Neuronal stem cell (in vitro differentiated cells): ENCODE measurements around the gene PKNOX2.
A peak's percentile ranks its signal among the peaks of the same experiment; 100 is the strongest.

Experiments used
- DNase-seq: peaks from one replicate; pipeline ENCODE4 v3.0.0-alpha.2; 2013; ENCODE audit warnings: low spot score
- H2AFZ ChIP-seq: one replicate; pipeline ENCODE4 v1.6.1; 2013; ENCODE audit warnings: mild to moderate bottlenecking, low read length, inconsistent platforms
- H2AK5ac ChIP-seq: 2 replicates; pipeline ENCODE4 v1.6.1; 2013; ENCODE audit warnings: low read depth, mild to moderate bottlenecking, inconsistent platforms, low read length, moderate library complexity, mixed read lengths
- H2BK120ac ChIP-seq: 2 replicates; pipeline ENCODE4 v1.6.1; 2013; ENCODE audit warnings: low read depth, mild to moderate bottlenecking, inconsistent platforms, low read length, moderate library complexity, mixed read lengths
- H2BK12ac ChIP-seq: one replicate; pipeline ENCODE4 v1.6.1; 2013; ENCODE audit warnings: low read length, inconsistent platforms
- H2BK15ac ChIP-seq: 2 replicates; pipeline ENCODE4 v1.6.1; 2013; ENCODE audit warnings: mild to moderate bottlenecking, low read length, inconsistent platforms, mixed read lengths
- H2BK5ac ChIP-seq: one replicate; pipeline ENCODE4 v1.6.1; 2013; ENCODE audit warnings: inconsistent platforms, mild to moderate bottlenecking, low read length, moderate library complexity
- H3K14ac ChIP-seq: one replicate; pipeline ENCODE4 v1.6.1; 2013; ENCODE audit warnings: low read length, inconsistent platforms
- H3K18ac ChIP-seq: 2 replicates; pipeline ENCODE4 v1.6.1; 2013; ENCODE audit warnings: low read length, inconsistent platforms
- H3K23ac ChIP-seq: 2 replicates; pipeline ENCODE4 v1.6.1; 2013; ENCODE audit warnings: low read depth, mild to moderate bottlenecking, mixed read lengths, low read length, inconsistent platforms; ENCODE audit not compliant: poor library complexity
- H3K27ac ChIP-seq: replicated peaks from 3 replicates; pipeline ENCODE4 v1.5.1; 2013; ENCODE audit warnings: low read length, inconsistent platforms
- H3K27me3 ChIP-seq, 3 experiments: 2 replicates each; pipeline ENCODE4 v1.6.1; 2013; ENCODE audit warnings: low read length in 3 of 3, mild to moderate bottlenecking in 2 of 3, inconsistent platforms in 1 of 3, low read depth in 1 of 3, mixed read lengths in 1 of 3, moderate library complexity in 1 of 3; ENCODE audit not compliant: control insufficient read depth in 3 of 3, insufficient read depth in 3 of 3
- H3K36me3 ChIP-seq, 2 donors: replicated peaks in 1 of 2; 2 replicates each; pipeline ENCODE4 v1.6.1; 2013; ENCODE audit warnings: low read length in 2 of 2; ENCODE audit not compliant: control insufficient read depth in 2 of 2, insufficient read depth in 2 of 2
- H3K4ac ChIP-seq: 2 replicates; pipeline ENCODE4 v1.6.1; 2013; ENCODE audit warnings: inconsistent platforms, mild to moderate bottlenecking, low read length, moderate library complexity
- H3K4me1 ChIP-seq, 2 donors: 1 replicate in 1 of 2; 2 replicates in 1 of 2; pipeline ENCODE4 v1.6.1; 2013; ENCODE audit warnings: low read length in 2 of 2, low read depth in 1 of 2; ENCODE audit not compliant: control insufficient read depth in 2 of 2, insufficient read depth in 1 of 2
- H3K4me2 ChIP-seq: one replicate; pipeline ENCODE4 v1.6.1; 2013; ENCODE audit warnings: mild to moderate bottlenecking, low read length, inconsistent platforms; ENCODE audit not compliant: insufficient read depth, poor library complexity, severe bottlenecking
- H3K4me3 ChIP-seq, 2 donors: 2 replicates each; pipeline ENCODE4 v1.5.1; 2013; ENCODE audit warnings: low read length in 2 of 2, mild to moderate bottlenecking in 2 of 2, inconsistent platforms in 1 of 2, moderate library complexity in 1 of 2
- H3K79me1 ChIP-seq: one replicate; pipeline ENCODE4 v1.6.1; 2013; ENCODE audit warnings: low read depth, mild to moderate bottlenecking, inconsistent platforms, low read length, moderate library complexity
- H3K9ac ChIP-seq: one replicate; pipeline ENCODE4 v1.6.1; 2013; ENCODE audit warnings: mild to moderate bottlenecking, low read depth, low read length, inconsistent platforms; ENCODE audit not compliant: poor library complexity
- H3K9me3 ChIP-seq, 2 donors: replicated peaks in 1 of 2; 2 replicates each; pipeline versions ENCODE3 to v1.6.1; 2013; ENCODE audit warnings: low read length in 2 of 2, mild to moderate bottlenecking in 2 of 2, inconsistent platforms in 1 of 2, low read depth in 1 of 2, mixed read lengths in 1 of 2, moderate library complexity in 1 of 2; ENCODE audit not compliant: control insufficient read depth in 2 of 2, insufficient read depth in 1 of 2
- H4K8ac ChIP-seq: one replicate; pipeline ENCODE4 v1.6.1; 2013; ENCODE audit warnings: low read depth, mild to moderate bottlenecking, inconsistent platforms, low read length, moderate library complexity
- H4K91ac ChIP-seq: one replicate; pipeline ENCODE4 v1.6.1; 2013; ENCODE audit warnings: low read length, low read depth, mild to moderate bottlenecking, inconsistent platforms; ENCODE audit not compliant: poor library complexity
- WGBS, 2 donors: extraction: QIAGEN DNeasy Blood & Tissue Kit; methylation state at CpG; one replicate each; pipeline ENCODE4 v1.1.7; 2013; ENCODE audit warnings: missing lambda C conversion rate in 2 of 2, mixed read lengths in 1 of 2; ENCODE audit not compliant: insufficient read length in 2 of 2, insufficient replicate concordance in 1 of 2; ENCODE audit errors: extremely low coverage in 2 of 2; 5-methylcytosine and 5-hydroxymethylcytosine counted together

Gene PKNOX2

DNA sequence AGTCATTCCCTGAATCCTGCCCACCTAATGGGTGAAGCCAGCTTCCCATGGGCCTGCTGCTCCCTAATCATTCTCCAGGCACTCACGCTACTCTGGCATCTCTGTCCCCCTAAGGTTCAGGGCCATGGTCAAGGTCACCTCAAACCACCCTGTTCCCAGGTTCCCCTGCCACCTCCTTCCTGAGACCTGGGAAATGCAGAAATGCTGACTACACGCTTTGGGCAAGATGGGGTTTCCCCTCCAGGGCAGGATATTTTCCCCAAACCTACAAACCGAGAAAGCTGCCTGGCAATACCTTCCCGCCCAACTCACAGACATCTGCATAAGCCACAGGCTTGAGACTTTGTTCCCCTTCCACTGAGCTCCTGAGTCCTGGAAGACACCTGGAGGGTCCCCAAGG lies 233.9 kb downstream of the PKNOX2 start:
- peaks cover 0 to 27% of the 10 kb centered on the region in 2 donors for H3K4me1 ChIP-seq
- H3K4ac ChIP-seq, result no peak overlapping the region
- no peak overlapping the region for H2AFZ ChIP-seq
- DNase-seq, result no peak
- no peaks in the 10 kb centered on the region for H3K27me3 ChIP-seq
- WGBS, 2 donors, result no CpG with 5 or more reads among the region's 4 CpGs
- no peak overlapping the region for H3K27ac ChIP-seq
- H3K9ac ChIP-seq, result no peak overlapping the region
- no peaks in the 10 kb centered on the region for H3K9me3 ChIP-seq
- no peak overlapping the region for H2BK12ac ChIP-seq
- H3K79me1 ChIP-seq, result no peaks in the 10 kb centered on the region
- no peak overlapping the region for H2AK5ac ChIP-seq
- H3K18ac ChIP-seq, result no peak overlapping the region
- H2BK5ac ChIP-seq, result no peak overlapping the region
- H4K91ac ChIP-seq, result no peak overlapping the region
- H3K4me3 ChIP-seq, result no peak overlapping the region
- H2BK15ac ChIP-seq, result no peak overlapping the region
- no peak overlapping the region for H4K8ac ChIP-seq
- H3K36me3 ChIP-seq, result peaks cover 8 to 76% of the 10 kb centered on the region in 2 donors
- no peak overlapping the region for H3K14ac ChIP-seq
- no peak overlapping the region for H3K23ac ChIP-seq
- H2BK120ac ChIP-seq, result no peak overlapping the region
- no peak overlapping the region for H3K4me2 ChIP-seq

DNA sequence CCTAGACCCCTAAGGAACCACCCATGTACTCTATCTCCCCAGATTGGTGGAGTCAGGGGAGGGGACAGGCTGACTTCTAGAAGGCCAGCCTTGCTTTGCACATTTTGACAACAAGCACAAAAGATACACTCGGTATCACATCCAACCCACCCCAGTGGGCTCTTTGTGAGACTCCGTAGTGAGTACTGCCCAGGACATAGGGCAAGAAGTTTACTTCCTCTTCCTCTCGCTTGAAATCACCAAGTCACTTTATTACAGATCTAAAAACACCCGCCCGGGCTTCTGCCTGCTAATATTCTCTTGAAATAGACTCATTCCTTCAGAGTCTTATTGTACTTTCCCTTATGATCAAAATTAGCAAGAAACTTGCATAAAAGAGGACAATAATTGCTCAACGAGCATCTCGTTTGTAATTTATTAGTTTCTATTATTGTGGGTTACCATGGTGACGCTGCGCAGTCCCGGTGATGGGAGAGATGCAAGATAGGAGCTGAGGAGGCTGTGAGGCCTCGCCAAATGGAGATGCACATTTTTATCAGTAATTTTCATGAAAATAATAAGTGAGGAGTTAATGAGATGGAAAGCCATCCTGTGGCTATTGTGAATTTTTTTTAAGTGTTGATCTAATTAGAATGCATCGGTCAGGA lies 234.6 kb downstream of the PKNOX2 start:
- H3K9me3 ChIP-seq, result no peaks in the 10 kb centered on the region
- H2BK5ac ChIP-seq, result no peak overlapping the region
- no peak overlapping the region for H2AK5ac ChIP-seq
- no peak overlapping the region for H3K4ac ChIP-seq
- peaks cover 0 to 32% of the 10 kb centered on the region in 2 donors for H3K4me1 ChIP-seq
- H3K4me3 ChIP-seq, result no peak overlapping the region
- no peak overlapping the region for H2BK120ac ChIP-seq
- H3K4me2 ChIP-seq, result no peak overlapping the region
- no peak overlapping the region for H3K27ac ChIP-seq
- no peaks in the 10 kb centered on the region for H3K79me1 ChIP-seq
- WGBS, 2 donors, result no CpG with 5 or more reads among the region's 12 CpGs
- no peak overlapping the region for H2BK15ac ChIP-seq
- H3K36me3 ChIP-seq, result peaks cover 8 to 80% of the 10 kb centered on the region in 2 donors
- no peak overlapping the region for H3K18ac ChIP-seq
- no peak overlapping the region for H4K91ac ChIP-seq
- H3K9ac ChIP-seq, result no peak overlapping the region
- no peak overlapping the region for H4K8ac ChIP-seq
- no peak for DNase-seq
- no peak overlapping the region for H3K14ac ChIP-seq
- H2BK12ac ChIP-seq, result no peak overlapping the region
- H2AFZ ChIP-seq, result no peak overlapping the region
- H3K23ac ChIP-seq, result no peak overlapping the region
- no peaks in the 10 kb centered on the region for H3K27me3 ChIP-seq

- WGBS, 2 donors, result no CpG with 5 or more reads among the region's 6 CpGs
- no peaks in the 10 kb centered on the region for H3K27me3 ChIP-seq
- no peak overlapping the region for H3K4me3 ChIP-seq
- no peak overlapping the region for H2BK120ac ChIP-seq
- peaks cover 8 to 80% of the 10 kb centered on the region in 2 donors for H3K36me3 ChIP-seq
- peak overlapping the region; percentile 28 for H2AK5ac ChIP-seq
- no peak overlapping the region for H4K8ac ChIP-seq
- no peak overlapping the region for H4K91ac ChIP-seq
- no peak overlapping the region for H2BK5ac ChIP-seq
- H3K9ac ChIP-seq, result no peak overlapping the region
- no peak overlapping the region for H3K4ac ChIP-seq
- no peak overlapping the region for H2BK12ac ChIP-seq
- no peak overlapping the region for H3K23ac ChIP-seq
- no peaks in the 10 kb centered on the region for H3K79me1 ChIP-seq
- no peaks in the 10 kb centered on the region for H3K9me3 ChIP-seq
- H3K27ac ChIP-seq, result no peak overlapping the region
- no peak overlapping the region for H3K14ac ChIP-seq
- H2AFZ ChIP-seq, result no peak overlapping the region
- peaks cover 4 to 33% of the 10 kb centered on the region in 2 donors for H3K4me1 ChIP-seq
- no peak overlapping the region for H3K4me2 ChIP-seq
- H3K18ac ChIP-seq, result no peak overlapping the region
- DNase-seq, result no peak
- H2BK15ac ChIP-seq, result no peak overlapping the region
Measured at GRCh38 chr11:125399945-125400344, 235.4 kb downstream of the PKNOX2 start.

GRCh38 chr11:125401235-125401634 lies 236.7 kb downstream of the PKNOX2 start:
- Histone ChIP-seq H3K4ac (no peak overlapping the region), H3K36me3 (peaks cover 8 to 84% of the 10 kb centered on the region in 2 donors), H2AFZ (no peak overlapping the region), H2BK15ac (peak overlapping the region; percentile 44), H3K23ac (no peak overlapping the region), H2AK5ac (peak overlapping the region; percentile 76), H3K9ac (no peak overlapping the region), H4K8ac (no peak overlapping the region), H3K27ac (peak overlapping the region; percentile 17), H3K9me3 (no peaks in the 10 kb centered on the region), H2BK5ac (peak overlapping the region; percentile 17), H3K4me2 (no peak overlapping the region), H3K27me3 (no peaks in the 10 kb centered on the region), H3K79me1 (no peaks in the 10 kb centered on the region), H3K18ac (peak overlapping the region; percentile 91), H3K14ac (no peak overlapping the region), H3K4me3 (no peak overlapping the region), H4K91ac (no peak overlapping the region), H2BK120ac (no peak overlapping the region), H2BK12ac (peak overlapping the region; percentile 5), H3K4me1 (peaks cover 4 to 33% of the 10 kb centered on the region in 2 donors)
- WGBS, 2 donors, result no CpG with 5 or more reads among the region's 12 CpGs
- DNase-seq, result no peak
